Right lobe of liver (tissue), 6 donors: ENCODE results near the gene RPS27A. TPM values are rescaled to one million over a fixed set of nuclear protein-coding genes. Genes with fewer than 3 reads are reported as not detected.
"Not testable (repeated sequence)": the region's sequence is repeated elsewhere in the genome, so short reads cannot be mapped to it uniquely, and the experiment has no call there.

Experiments used
- ATAC-seq, 4 donors: fragments of 200-7000 bp; cut with Tn5 transposase; one replicate each; pipeline ENCODE4 v1.9.1; 2020; ENCODE audit warnings: mild to moderate bottlenecking in 4 of 4, moderate library complexity in 4 of 4
- DNase-seq, 3 donors: peaks; one replicate each; pipeline ENCODE4 v3.0.0-alpha.2; 2020
- H3K27ac ChIP-seq, 3 donors: fragments of 200-600 bp; one replicate each; pipeline ENCODE4 v1.8.0; 2022
- H3K27me3 ChIP-seq, 2 donors: fragments of 200-600 bp; one replicate each; pipeline ENCODE4 v1.8.0; 2022
- H3K36me3 ChIP-seq, 4 donors: fragments of 200-600 bp; sonication (generic) in 1 of 4; one replicate each; pipeline versions ENCODE4 v1.5.1 to v1.8.0; 2017 to 2022; ENCODE audit warnings: control low read depth in 1 of 4
- H3K4me1 ChIP-seq, 4 donors: fragments of 200-600 bp; sonication (generic) in 1 of 4; one replicate each; pipeline versions ENCODE4 v1.5.1 to v1.8.0; 2017 to 2022; ENCODE audit warnings: control low read depth in 1 of 4
- H3K4me3 ChIP-seq, 3 donors: fragments of 200-600 bp; one replicate each; pipeline ENCODE4 v1.8.0; 2022
- H3K9me3 ChIP-seq, 4 donors: fragments of 200-600 bp; sonication (generic) in 1 of 4; one replicate each; pipeline versions ENCODE4 v1.5.1 to v1.8.0; 2017 to 2022; ENCODE audit warnings: control low read depth in 1 of 4
- POLR2A ChIP-seq: fragments of 450-650 bp; IDR thresholded peaks from one replicate; pipeline ENCODE4 v1.6.1; 2017; ENCODE audit warnings: antibody characterized with exemption, mild to moderate bottlenecking
- WGBS: methylation state at CpG from one replicate; pipeline ENCODE4 v1.1.6; 2018; ENCODE audit warnings: low coverage, low lambda C conversion rate; ENCODE audit not compliant: insufficient coverage; ENCODE audit errors: missing lambda C conversion rate; 5-methylcytosine and 5-hydroxymethylcytosine counted together
- intact Hi-C, 2 donors: fragments of 100-400 bp; cut with DNase I; formaldehyde crosslinking; loops; one replicate each; pipeline versions ENCODE4 v1.11.2 to v1.14.1; 2022
- total RNA-seq, 6 experiments: library from RNA; depleted of rRNA in 2 of 6; stranded (reverse); fragments of >200 nt in 2 of 6; fragmentation: NEBNext Ultra II Directional in 3 of 6; extraction: Animal tissue kit (Norgen Biotek cat#: 25700) in 3 of 6; gene quantifications; one replicate each; pipeline versions ENCODE4 v1.1.0 to v1.2.4, GENCODE V29; 2016 to 2023
- TF ChIP-seq, protein P1 (sequence below), 4 donors: fragments of 200-600 bp in 3 of 4; fragments of 450-650 bp in 1 of 4; IDR thresholded peaks; one replicate each; pipeline versions ENCODE4 v1.5.1 to v1.8.0; 2016 to 2022; ENCODE audit warnings: antibody characterized with exemption in 4 of 4, mild to moderate bottlenecking in 2 of 4
- donor health status: DM: no; HTN: yes; CAD: no.
- donor health status: DM: no; HTN: no; CAD: no.
- donor health status: DM: no; HTN: no; CAD: no.
- donor health status: DM: no; HTN: yes; CAD: no.
- donor health status: DM: no; HTN: yes; CAD: no.

RPS27A gene
- total RNA-seq, 6 experiments from 2014 or later = 241 to 478 (median 297) TPM

DNA sequence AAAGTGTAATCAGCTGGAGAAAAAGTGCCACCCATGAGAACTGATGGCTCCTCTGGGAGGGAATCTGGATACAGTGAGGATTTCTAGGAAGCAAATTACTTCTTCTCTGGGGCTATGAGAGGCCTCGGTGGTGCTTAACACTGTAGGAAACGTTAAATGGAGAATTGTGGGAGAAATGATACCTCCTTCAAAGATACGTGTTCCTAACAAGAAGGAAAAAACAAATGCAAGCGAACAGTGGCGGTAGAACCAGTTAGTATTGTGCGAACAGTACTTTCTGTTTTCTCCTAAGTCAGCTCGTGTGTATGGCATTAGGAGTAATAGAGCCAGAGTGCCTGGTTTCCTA is 37.1 kb downstream of the RPS27A start:
- Histone ChIP-seq H3K4me3 (peak overlapping the region; percentile 51 to 81 (median 80)), H3K9me3 (no peaks in the 10 kb centered on the region), H3K4me1 (peaks cover 0 to 11% (median 2%) of the 10 kb centered on the region in 4 donors), H3K36me3 (peaks cover 0 to 21% (median 1%) of the 10 kb centered on the region in 4 donors), H3K27me3 (no peaks in the 10 kb centered on the region), H3K27ac (peak overlapping the region; percentile 71 to 85 (median 76))
- DNase-seq = no peak
- WGBS = 44% methylated on average over 7 of the region's 7 CpGs
- TF ChIP-seq POLR2A = no peak
- TF ChIP-seq, protein P1, sequence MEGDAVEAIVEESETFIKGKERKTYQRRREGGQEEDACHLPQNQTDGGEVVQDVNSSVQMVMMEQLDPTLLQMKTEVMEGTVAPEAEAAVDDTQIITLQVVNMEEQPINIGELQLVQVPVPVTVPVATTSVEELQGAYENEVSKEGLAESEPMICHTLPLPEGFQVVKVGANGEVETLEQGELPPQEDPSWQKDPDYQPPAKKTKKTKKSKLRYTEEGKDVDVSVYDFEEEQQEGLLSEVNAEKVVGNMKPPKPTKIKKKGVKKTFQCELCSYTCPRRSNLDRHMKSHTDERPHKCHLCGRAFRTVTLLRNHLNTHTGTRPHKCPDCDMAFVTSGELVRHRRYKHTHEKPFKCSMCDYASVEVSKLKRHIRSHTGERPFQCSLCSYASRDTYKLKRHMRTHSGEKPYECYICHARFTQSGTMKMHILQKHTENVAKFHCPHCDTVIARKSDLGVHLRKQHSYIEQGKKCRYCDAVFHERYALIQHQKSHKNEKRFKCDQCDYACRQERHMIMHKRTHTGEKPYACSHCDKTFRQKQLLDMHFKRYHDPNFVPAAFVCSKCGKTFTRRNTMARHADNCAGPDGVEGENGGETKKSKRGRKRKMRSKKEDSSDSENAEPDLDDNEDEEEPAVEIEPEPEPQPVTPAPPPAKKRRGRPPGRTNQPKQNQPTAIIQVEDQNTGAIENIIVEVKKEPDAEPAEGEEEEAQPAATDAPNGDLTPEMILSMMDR (IDR thresholded peaks at IDR 0.05) = no peak
- intact Hi-C loops = no loop called here
- ATAC-seq = peak in 2 of 4 donors; percentile 2 to 5

DNA sequence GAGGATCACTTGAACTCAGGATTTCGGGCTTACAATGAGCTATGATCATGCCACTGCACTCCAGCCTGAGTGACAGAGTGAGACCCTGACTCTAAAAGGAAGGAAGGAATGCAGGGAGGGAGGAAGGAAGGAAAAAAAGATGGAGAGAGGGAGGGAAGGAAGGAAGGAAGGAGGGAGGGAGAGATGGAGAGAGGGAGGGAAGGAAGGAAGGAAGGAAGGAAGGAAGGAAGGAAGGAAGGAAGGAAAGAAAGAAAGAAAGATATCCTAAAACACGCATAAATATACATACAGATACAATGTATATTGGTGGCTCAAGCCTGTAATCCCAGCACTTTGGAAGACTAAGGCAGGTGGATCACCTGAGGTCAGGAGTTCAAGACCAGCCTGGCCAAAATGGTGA is 41.9 kb downstream of the RPS27A start:
- H3K36me3 ChIP-seq, DNase-seq, H3K27ac ChIP-seq, H3K27me3 ChIP-seq, H3K4me1 ChIP-seq, H3K4me3 ChIP-seq, intact Hi-C loops, ATAC-seq, H3K9me3 ChIP-seq: not testable (repeated sequence)
- WGBS = 92% methylated on average over 2 of the region's 2 CpGs

DNA sequence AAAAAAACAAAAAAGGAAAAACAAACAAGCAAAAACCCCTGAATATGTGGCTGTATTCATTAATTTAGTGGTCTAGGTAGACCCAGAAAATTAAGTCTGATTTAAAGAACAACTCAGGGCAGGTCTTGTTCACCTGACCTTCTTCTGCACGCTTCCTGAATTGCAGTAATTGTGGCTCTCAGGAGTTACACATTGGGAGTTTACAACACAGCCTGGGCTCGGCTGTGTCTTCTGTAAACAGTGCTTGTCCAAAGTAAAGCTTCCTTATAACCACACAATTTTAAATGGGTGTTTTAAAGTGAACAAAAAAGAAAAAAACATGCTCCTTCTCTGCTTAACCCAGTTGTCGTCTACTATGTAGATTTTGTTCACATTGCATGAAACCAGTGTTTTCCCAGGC is 44.8 kb downstream of the RPS27A start:
- no peaks in the 10 kb centered on the region for H3K27me3 ChIP-seq
- no peak for ATAC-seq
- H3K36me3 ChIP-seq = no peaks in the 10 kb centered on the region
- TF ChIP-seq POLR2A = no peak
- TF ChIP-seq, protein P1 (IDR thresholded peaks at IDR 0.05) = no peak
- DNase-seq = no peak
- no peaks in the 10 kb centered on the region for H3K4me1 ChIP-seq
- no peak overlapping the region for H3K4me3 ChIP-seq
- 42% methylated on average over 3 of the region's 3 CpGs for WGBS
- intact Hi-C loops = no loop called here
- no peak overlapping the region for H3K27ac ChIP-seq
- no peaks in the 10 kb centered on the region for H3K9me3 ChIP-seq

DNA sequence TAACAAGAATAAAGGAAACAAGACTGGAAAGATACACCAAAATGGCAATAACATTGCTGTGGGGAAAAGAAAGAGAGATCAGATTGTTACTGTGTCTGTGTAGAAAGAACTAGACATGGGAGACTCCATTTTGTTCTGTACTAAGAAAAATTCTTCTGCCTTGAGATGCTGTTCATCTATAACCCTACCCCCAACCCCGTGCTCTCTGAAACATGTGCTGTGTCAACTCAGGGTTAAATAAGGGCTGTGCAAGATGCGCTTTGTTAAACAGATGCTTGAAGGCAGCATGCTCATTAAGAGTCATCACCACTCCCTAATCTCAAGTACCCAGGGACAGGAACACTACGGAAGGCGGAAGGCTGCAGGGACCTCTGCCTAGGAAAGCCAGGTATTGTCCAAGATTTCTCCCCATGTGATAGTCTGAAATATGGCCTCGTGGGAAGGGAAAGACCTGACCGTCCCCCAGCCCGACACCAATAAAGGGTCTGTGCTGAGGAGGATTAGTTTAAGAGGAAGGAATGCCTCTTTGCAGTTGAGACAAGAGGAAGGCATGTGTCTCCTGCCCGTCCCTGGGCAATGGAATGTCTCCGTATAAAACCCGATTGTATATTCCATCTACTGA is 46.8 kb downstream of the RPS27A start:
- not testable (repeated sequence) for H3K9me3 ChIP-seq

DNA sequence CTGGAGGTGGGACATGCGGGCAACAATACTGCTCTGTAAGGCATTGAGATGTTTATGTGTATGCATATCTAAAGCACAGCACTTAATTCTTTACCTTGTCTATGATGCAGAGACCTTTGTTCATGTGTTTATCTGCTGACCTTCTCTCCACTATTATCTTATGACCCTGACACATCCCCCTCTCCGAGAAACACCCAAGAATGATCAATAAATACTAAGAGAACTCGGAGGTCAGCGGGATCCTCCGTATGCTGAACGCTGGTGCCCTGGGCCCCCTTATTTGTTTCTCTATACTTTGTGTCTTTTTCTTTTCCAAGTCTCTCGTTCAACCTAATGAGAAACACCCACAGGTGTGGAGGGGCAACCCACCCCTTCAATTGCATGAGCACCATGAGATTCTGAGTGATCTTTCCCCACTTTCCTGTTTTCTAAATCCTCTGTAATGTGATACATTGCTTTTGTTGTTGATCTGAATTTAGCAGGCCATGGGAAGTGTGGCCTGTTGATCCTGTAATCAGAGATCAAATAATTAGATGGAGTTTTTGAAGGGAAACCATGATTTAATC is 47.5 kb downstream of the RPS27A start:
- WGBS = 52% methylated on average over 6 of the region's 7 CpGs
- H3K4me3 ChIP-seq, DNase-seq, H3K4me1 ChIP-seq, H3K27ac ChIP-seq, intact Hi-C loops, ATAC-seq, H3K36me3 ChIP-seq, H3K27me3 ChIP-seq, H3K9me3 ChIP-seq: not testable (repeated sequence)

More for the DNA sequence above, 46.8 kb downstream of the RPS27A start:
- H3K27ac ChIP-seq, H3K4me3 ChIP-seq, intact Hi-C loops, H3K4me1 ChIP-seq, ATAC-seq, DNase-seq, H3K27me3 ChIP-seq, H3K36me3 ChIP-seq: not testable (repeated sequence)
- 47% methylated on average over 2 of the region's 10 CpGs for WGBS

DNA sequence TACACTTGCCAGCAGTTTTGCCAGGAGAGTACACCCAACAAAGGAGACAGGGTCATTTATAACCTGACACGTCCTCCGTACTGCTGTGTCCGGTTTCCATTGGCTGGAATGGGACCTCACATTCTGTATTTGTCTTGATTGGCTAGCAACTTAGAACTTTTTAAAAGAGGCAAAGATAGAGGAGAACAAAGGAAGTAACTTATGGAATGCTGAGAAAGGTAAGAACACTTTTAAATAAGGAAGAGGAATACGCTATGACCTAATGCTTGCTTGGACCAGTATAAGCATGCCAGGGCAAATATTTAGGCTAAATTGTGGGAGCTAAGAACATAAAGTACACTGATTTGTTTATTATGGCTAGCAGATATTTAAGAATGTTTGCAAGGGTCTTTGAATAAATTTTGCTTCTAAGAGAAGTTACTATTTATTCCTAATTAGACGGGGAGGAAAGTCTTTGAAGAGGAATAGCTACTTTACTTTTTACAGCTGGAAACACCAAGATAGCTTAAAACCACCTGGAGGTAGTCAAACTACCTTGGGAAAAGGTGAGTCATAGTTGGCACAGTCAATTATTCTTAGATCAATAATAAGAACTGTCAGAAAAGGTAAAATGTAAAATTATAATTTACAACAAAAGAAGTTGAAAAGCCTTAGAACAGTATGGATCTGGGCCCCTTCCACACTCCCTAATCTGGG is 48.5 kb downstream of the RPS27A start:
- ATAC-seq, H3K4me1 ChIP-seq, H3K9me3 ChIP-seq, H3K27me3 ChIP-seq, H3K4me3 ChIP-seq, H3K36me3 ChIP-seq, DNase-seq, intact Hi-C loops: not testable (repeated sequence)
- H3K27ac ChIP-seq = peak overlapping the region in 1 of 3 donors; percentile 95
- 95% methylated on average over 4 of the region's 5 CpGs for WGBS
